ENCODE data around the gene ZNF560.

The ZNF560 gene

GRCh38 chr19:9474975-9475374, 23.4 kb downstream of the ZNF560 start:
- Mint-ChIP-seq H3K9me3 (peaks cover 45% of the 10 kb centered on the region), H3K36me3 (peaks cover 21% of the 10 kb centered on the region), H3K27me3 (peaks cover 4% of the 10 kb centered on the region), H3K4me3 (no peak overlapping the region), H3K4me1 (no peaks in the 10 kb centered on the region), H3K27ac (no peak overlapping the region)

GRCh38 chr19:9467161-9467560, 31.3 kb downstream of the ZNF560 start:
- Mint-ChIP-seq H3K4me1 (no peaks in the 10 kb centered on the region), H3K36me3 (peaks cover 11% of the 10 kb centered on the region), H3K9me3 (peaks cover 23% of the 10 kb centered on the region), H3K27ac (no peak overlapping the region), H3K4me3 (no peak overlapping the region), H3K27me3 (peaks cover 4% of the 10 kb centered on the region)

GRCh38 chr19:9461938-9462337, 36.5 kb downstream of the ZNF560 start:
- peaks cover 20% of the 10 kb centered on the region for H3K36me3 Mint-ChIP-seq
- peaks cover 27% of the 10 kb centered on the region for H3K9me3 Mint-ChIP-seq
- no peak overlapping the region for H3K4me3 Mint-ChIP-seq
- H3K27me3 Mint-ChIP-seq: no peaks in the 10 kb centered on the region
- no peaks in the 10 kb centered on the region for H3K4me1 Mint-ChIP-seq
- H3K27ac Mint-ChIP-seq: no peak overlapping the region

GRCh38 chr19:9456018-9456689, 42.3 kb downstream of the ZNF560 start:
- H3K4me3 Mint-ChIP-seq: no peak overlapping the region
- H3K9me3 Mint-ChIP-seq: peaks cover 49% of the 10 kb centered on the region

GRCh38 chr19:9453953-9454352, 44.5 kb downstream of the ZNF560 start:
- Mint-ChIP-seq H3K27ac (no peak overlapping the region), H3K27me3 (no peaks in the 10 kb centered on the region), H3K4me3 (no peak overlapping the region), H3K4me1 (no peaks in the 10 kb centered on the region), H3K9me3 (peaks cover 37% of the 10 kb centered on the region), H3K36me3 (peaks cover 9% of the 10 kb centered on the region)

More at GRCh38 chr19:9456018-9456689, 42.3 kb downstream of the ZNF560 start:
- peaks cover 16% of the 10 kb centered on the region for H3K36me3 Mint-ChIP-seq
- no peak overlapping the region for H3K27ac Mint-ChIP-seq
- no peaks in the 10 kb centered on the region for H3K27me3 Mint-ChIP-seq
- H3K4me1 Mint-ChIP-seq: no peaks in the 10 kb centered on the region

GRCh38 chr19:9445037-9445436, 53.4 kb downstream of the ZNF560 start:
- Mint-ChIP-seq H3K9me3 (peaks cover 7% of the 10 kb centered on the region), H3K27ac (no peak overlapping the region), H3K36me3 (peaks cover 31% of the 10 kb centered on the region), H3K27me3 (no peaks in the 10 kb centered on the region), H3K4me3 (no peak overlapping the region), H3K4me1 (no peaks in the 10 kb centered on the region)

GRCh38 chr19:9436358-9436757, 62.1 kb downstream of the ZNF560 start:
- Mint-ChIP-seq H3K9me3 (peaks cover 7% of the 10 kb centered on the region), H3K27ac (peak overlapping the region; percentile 99), H3K4me1 (peaks cover 41% of the 10 kb centered on the region), H3K36me3 (peaks cover 23% of the 10 kb centered on the region), H3K4me3 (peak overlapping the region; percentile 93), H3K27me3 (no peaks in the 10 kb centered on the region)

GRCh38 chr19:9435279-9436268, 62.8 kb downstream of the ZNF560 start, which contains the start of gene ZNF266:
TSS of gene ZNF266 (minus strand) at chr19:9435573. CDS start at chr19:9420089, 15,484 bp downstream.
- Mint-ChIP-seq H3K36me3 (peaks cover 29% of the 10 kb centered on the region), H3K4me3 (peak within 1 kb of the TSS; percentile 93), H3K4me1 (peaks cover 43% of the 10 kb centered on the region), H3K9me3 (peaks cover 5% of the 10 kb centered on the region), H3K27me3 (no peaks in the 10 kb centered on the region), H3K27ac (peak within 1 kb of the TSS; percentile 99)

GRCh38 chr19:9431475-9431874, 66.9 kb downstream of the ZNF560 start:
- Mint-ChIP-seq H3K27ac (no peak overlapping the region), H3K36me3 (peaks cover 53% of the 10 kb centered on the region), H3K27me3 (no peaks in the 10 kb centered on the region), H3K9me3 (no peaks in the 10 kb centered on the region), H3K4me3 (no peak overlapping the region), H3K4me1 (peaks cover 48% of the 10 kb centered on the region)

GRCh38 chr19:9430444-9430843, 68.0 kb downstream of the ZNF560 start:
- Mint-ChIP-seq H3K9me3 (no peaks in the 10 kb centered on the region), H3K27ac (no peak overlapping the region), H3K4me1 (peaks cover 38% of the 10 kb centered on the region), H3K36me3 (peaks cover 63% of the 10 kb centered on the region), H3K4me3 (no peak overlapping the region), H3K27me3 (no peaks in the 10 kb centered on the region)

- no peak overlapping the region for H3K4me3 Mint-ChIP-seq
Measured at GRCh38 chr19:9427941-9428340, 70.5 kb downstream of the ZNF560 start.

More at GRCh38 chr19:9427941-9428340, 70.5 kb downstream of the ZNF560 start:
- Mint-ChIP-seq H3K4me1 (peaks cover 19% of the 10 kb centered on the region), H3K9me3 (peaks cover under 1% of the 10 kb centered on the region), H3K27ac (no peak overlapping the region), H3K36me3 (peaks cover 76% of the 10 kb centered on the region), H3K27me3 (no peaks in the 10 kb centered on the region)
